Measurements from ENCODE around the gene GALNT6.
"Not testable (repeated sequence)": the region's sequence is repeated elsewhere in the genome, so short reads cannot be mapped to it uniquely, and the experiment has no call there.

The GALNT6 gene

GRCh38 chr12:51322452-51322851, 68.8 kb downstream of the GALNT6 start:
- H3K4me3 ChIP-seq (ENCODE audit: low read depth, low read length) = no peak overlapping the region
- no peak for TF ChIP-seq CTCF (IDR thresholded peaks at IDR 0.05; ENCODE audit: low read depth, low read length)

GRCh38 chr12:51321882-51322281, 69.3 kb downstream of the GALNT6 start:
- no peak for TF ChIP-seq CTCF (IDR thresholded peaks at IDR 0.05; ENCODE audit: low read depth, low read length)
- no peak overlapping the region for H3K4me3 ChIP-seq (ENCODE audit: low read depth, low read length)

- no peak overlapping the region for H3K4me3 ChIP-seq (ENCODE audit: low read depth, low read length)
- TF ChIP-seq CTCF (IDR thresholded peaks at IDR 0.05; ENCODE audit: low read depth, low read length) = no peak
Observed at GRCh38 chr12:51320695-51321320, 70.4 kb downstream of the GALNT6 start.

- no peak overlapping the region for H3K4me3 ChIP-seq (ENCODE audit: low read depth, low read length)
- TF ChIP-seq CTCF (IDR thresholded peaks at IDR 0.05; ENCODE audit: low read depth, low read length) = no peak
Observed at GRCh38 chr12:51320311-51320694, 70.9 kb downstream of the GALNT6 start.

DNA sequence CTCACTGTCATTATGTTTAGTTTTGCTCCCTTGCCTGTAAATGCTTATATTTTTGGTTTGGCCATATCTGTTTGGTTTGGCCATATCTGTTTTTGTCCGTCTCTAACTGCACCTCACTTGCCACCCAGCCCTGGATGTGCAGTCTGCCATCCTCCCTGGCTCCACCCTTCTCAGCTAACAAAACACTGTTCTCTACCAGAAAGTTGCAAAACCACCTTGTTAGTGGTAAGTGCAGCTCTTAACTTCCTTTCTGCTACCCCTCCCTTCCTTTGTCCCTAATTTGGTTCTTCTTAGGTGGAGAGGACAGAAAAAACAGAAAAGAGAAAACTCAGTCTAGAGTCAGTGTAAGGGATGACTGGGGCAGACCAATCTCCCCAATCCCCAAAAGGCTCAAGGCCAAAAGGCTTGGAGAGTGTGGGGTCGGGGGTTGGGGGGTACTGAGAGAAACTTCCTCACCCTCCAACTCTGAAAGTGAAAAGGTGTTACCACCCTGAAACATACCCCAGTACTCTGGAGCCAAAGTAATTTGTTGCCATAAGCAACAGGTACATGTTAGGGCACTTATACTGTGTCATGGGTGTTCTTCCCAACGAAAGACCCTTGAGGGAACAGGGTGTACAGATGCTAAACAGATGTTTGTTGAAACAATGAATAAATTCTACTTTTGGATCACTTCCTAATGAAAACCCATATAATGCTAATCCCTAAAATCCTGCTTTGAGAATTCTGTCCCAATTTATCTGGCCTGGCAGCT, 72.2 kb downstream of the GALNT6 start:
- TF ChIP-seq CTCF (IDR thresholded peaks at IDR 0.05; ENCODE audit: low read depth, low read length) = no peak
- H3K4me3 ChIP-seq (ENCODE audit: low read depth, low read length) = no peak overlapping the region

DNA sequence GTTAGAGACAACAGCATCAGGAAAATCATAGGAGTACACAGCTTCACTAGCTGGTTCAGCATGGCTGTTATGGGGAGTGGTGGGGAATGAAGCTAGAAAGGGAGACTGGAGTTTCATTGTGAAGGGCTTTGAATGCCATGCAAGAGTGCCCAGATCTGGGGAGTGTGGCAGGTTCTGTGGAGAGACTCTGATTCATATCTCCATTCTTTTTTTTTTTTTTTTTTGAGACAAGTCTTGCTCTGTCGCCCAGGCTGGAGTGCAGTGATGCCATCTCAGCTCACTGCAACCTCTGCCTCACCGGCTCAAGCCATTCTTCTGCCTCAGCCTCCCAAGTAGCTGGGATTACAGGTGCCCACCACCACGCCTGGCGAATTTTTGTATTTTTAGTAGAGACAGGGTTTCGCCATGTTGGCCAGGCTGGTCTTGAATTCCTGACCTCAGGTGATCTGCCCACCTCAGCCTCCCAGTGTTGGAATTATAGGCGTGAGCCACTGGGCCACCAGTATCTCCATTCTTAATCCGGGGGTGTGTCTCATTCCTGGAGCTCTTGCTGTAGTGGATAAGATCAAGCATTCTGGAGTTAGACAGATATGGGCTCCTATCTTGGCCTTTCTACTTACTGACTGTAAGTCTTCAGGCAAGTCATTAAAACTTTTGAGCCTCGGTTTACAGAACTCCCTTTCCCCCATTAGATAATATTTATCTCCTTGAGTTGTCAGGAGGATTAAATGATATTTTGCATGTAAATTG, 73.0 kb downstream of the GALNT6 start:
- not testable (repeated sequence) for H3K4me3 ChIP-seq (ENCODE audit: low read depth, low read length)

DNA sequence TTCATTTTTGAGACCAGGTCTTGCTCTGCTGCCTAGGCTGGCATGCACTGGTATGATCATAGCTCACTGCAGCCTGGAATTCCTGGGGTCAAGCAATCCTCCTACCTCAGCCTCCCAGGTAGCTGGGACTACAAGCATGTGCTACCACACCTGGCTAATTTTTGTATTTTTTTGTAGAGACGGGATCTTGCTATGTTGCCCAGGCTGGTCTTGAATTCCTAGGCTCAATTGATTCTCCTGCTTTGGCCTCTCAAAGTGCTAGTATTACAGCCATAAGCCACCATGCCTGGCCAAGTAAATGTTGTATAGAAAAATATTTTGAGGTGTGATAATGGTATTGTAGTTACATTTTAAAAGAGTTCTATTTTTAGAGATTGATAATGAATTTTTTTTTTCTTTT, 79.8 kb downstream of the GALNT6 start:
- no peak overlapping the region for H3K4me3 ChIP-seq (ENCODE audit: low read depth, low read length)
- no peak for TF ChIP-seq CTCF (IDR thresholded peaks at IDR 0.05; ENCODE audit: low read depth, low read length)
